GM19099 (cell line): Measurements from ENCODE around the gene CLCN4.

Experiments
- POLR2A ChIP-seq: IDR thresholded peaks from 3 replicates; pipeline ENCODE4 v1.6.1; 2011; ENCODE audit warnings: low read depth; ENCODE audit not compliant: insufficient read length; ENCODE audit errors: extremely low read depth

Gene CLCN4

GRCh38 chrX:10189317-10190268 lies 32.8 kb downstream of the CLCN4 start:
- TF ChIP-seq POLR2A: no peak

GRCh38 chrX:10190367-10190766 lies 33.6 kb downstream of the CLCN4 start:
- no peak for TF ChIP-seq POLR2A

GRCh38 chrX:10193587-10193986 lies 36.8 kb downstream of the CLCN4 start:
- TF ChIP-seq POLR2A: no peak

- TF ChIP-seq POLR2A: no peak
Measured at GRCh38 chrX:10195425-10195824, 38.6 kb downstream of the CLCN4 start.

GRCh38 chrX:10195947-10196346 lies 39.2 kb downstream of the CLCN4 start:
- TF ChIP-seq POLR2A: no peak

- no peak for TF ChIP-seq POLR2A
Measured at GRCh38 chrX:10197279-10198210, 40.8 kb downstream of the CLCN4 start.

- TF ChIP-seq POLR2A: no peak
Measured at GRCh38 chrX:10198254-10198653, 41.5 kb downstream of the CLCN4 start.

GRCh38 chrX:10199212-10199611 lies 42.4 kb downstream of the CLCN4 start:
- no peak for TF ChIP-seq POLR2A

GRCh38 chrX:10203617-10204016 lies 46.8 kb downstream of the CLCN4 start:
- no peak for TF ChIP-seq POLR2A

GRCh38 chrX:10206317-10206716 lies 49.5 kb downstream of the CLCN4 start:
- TF ChIP-seq POLR2A: no peak

GRCh38 chrX:10208281-10208856 lies 51.6 kb downstream of the CLCN4 start:
- TF ChIP-seq POLR2A: no peak

- no peak for TF ChIP-seq POLR2A
Measured at GRCh38 chrX:10208953-10209352, 52.2 kb downstream of the CLCN4 start.

GRCh38 chrX:10212395-10212794 lies 55.6 kb downstream of the CLCN4 start:
- TF ChIP-seq POLR2A: no peak

- TF ChIP-seq POLR2A: no peak
Measured at GRCh38 chrX:10213716-10214115, 56.9 kb downstream of the CLCN4 start.

- no peak for TF ChIP-seq POLR2A
Measured at GRCh38 chrX:10216208-10216607, 59.4 kb downstream of the CLCN4 start.
